Keratinocyte (primary cell): ENCODE data around the gene PCBD2.

ENCODE experiments used
- CTCF ChIP-seq, 3 experiments: IDR thresholded peaks in 1 of 3; conservative IDR thresholded peaks in 1 of 3; optimal IDR thresholded peaks in 1 of 3; 2 replicates in 2 of 3; 3 replicates in 1 of 3; pipeline versions ENCODE3 to v1.5.1; 2011; ENCODE audit warnings: low read length in 3 of 3, mild to moderate bottlenecking in 3 of 3, moderate library complexity in 2 of 3, control low read depth in 1 of 3, inconsistent platforms in 1 of 3; ENCODE audit not compliant: insufficient read depth in 2 of 3; ENCODE audit errors: extremely low read depth in 1 of 3
- EZH2 ChIP-seq: IDR thresholded peaks from one replicate; pipeline ENCODE4 v1.6.1; 2012; ENCODE audit warnings: inconsistent platforms, mild to moderate bottlenecking, low read length, moderate library complexity

GRCh38 chr5:134995850-134996402 lies 91.0 kb downstream of the PCBD2 start:
- TF ChIP-seq CTCF (optimal IDR thresholded peaks at IDR 0.05 in 1 of 3, IDR thresholded peaks at IDR 0.05 in 1 of 3, conservative IDR thresholded peaks at IDR 0.05 in 1 of 3; ENCODE audit: extremely low read depth in 1 of 3, insufficient read depth in 2 of 3, low read length in 3 of 3) (no peak), EZH2 (no peak)
